DND-41 (cell line): ENCODE results near the gene DRGX.

Source experiments
- EZH2 ChIP-seq: IDR thresholded peaks from 3 replicates; pipeline ENCODE4 v1.6.1; 2012; ENCODE audit warnings: borderline replicate concordance, low read depth, mild to moderate bottlenecking, moderate library complexity, low read length, inconsistent platforms; ENCODE audit not compliant: severe bottlenecking
- TF ChIP-seq, protein P1 (sequence below): IDR thresholded peaks from 2 replicates; pipeline ENCODE4 v1.5.1; 2012; ENCODE audit warnings: borderline replicate concordance, low read length, moderate library complexity, mild to moderate bottlenecking; ENCODE audit not compliant: poor library complexity, severe bottlenecking; ENCODE audit errors: extremely low read depth

DNA sequence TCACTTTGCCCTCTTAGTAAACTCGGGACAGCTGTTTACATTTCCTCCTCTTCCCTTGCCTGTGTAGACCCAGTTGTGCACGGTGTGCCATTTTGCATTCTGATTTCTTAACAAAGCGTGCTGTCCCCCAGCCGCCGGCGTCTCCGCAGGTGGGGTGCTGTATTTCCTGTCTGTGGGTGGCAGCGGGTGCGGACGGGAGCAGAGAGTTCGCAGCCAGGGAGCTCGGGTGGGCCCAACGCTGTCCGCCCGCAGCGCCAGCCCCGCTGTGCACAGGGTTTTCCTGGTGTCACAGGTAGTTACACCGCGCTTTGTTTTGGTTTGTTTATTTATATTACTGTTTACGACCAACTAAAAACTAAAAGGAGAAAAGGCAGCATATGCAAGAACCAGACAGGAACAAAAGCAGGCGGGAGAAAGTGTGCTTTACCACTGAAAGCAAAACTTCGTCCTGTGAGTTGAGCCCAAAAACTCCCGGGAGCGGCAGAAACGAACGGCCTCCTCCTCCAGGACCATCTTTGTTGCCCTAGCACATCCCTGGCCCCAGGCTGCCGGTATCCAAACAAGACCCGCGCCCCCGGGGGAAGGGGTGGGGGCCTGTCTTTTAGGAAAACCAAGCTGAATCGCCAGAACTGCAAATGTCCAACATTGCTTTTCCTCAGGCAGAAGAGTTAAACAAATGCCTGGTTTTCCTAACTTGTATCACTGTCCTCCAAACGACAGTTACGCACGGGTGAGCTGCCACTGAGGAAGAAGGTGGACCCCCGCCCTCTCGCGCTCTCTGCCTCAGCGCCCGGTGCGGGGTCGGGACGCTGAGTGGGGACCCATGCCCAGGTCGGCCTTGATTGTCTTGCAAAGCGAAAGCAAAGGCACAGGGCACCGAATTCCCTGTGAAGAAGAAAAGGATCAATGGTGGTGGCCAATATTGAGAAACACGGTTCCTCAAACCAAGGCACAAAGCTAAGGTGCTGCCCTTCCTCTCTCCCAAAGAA lies 45.9 kb upstream of the DRGX start:
- TF ChIP-seq, protein P1, sequence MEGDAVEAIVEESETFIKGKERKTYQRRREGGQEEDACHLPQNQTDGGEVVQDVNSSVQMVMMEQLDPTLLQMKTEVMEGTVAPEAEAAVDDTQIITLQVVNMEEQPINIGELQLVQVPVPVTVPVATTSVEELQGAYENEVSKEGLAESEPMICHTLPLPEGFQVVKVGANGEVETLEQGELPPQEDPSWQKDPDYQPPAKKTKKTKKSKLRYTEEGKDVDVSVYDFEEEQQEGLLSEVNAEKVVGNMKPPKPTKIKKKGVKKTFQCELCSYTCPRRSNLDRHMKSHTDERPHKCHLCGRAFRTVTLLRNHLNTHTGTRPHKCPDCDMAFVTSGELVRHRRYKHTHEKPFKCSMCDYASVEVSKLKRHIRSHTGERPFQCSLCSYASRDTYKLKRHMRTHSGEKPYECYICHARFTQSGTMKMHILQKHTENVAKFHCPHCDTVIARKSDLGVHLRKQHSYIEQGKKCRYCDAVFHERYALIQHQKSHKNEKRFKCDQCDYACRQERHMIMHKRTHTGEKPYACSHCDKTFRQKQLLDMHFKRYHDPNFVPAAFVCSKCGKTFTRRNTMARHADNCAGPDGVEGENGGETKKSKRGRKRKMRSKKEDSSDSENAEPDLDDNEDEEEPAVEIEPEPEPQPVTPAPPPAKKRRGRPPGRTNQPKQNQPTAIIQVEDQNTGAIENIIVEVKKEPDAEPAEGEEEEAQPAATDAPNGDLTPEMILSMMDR: no peak
- no peak for TF ChIP-seq EZH2
